ENCODE data around the gene SLC6A19.
"Not testable (repeated sequence)": the region's sequence is repeated elsewhere in the genome, so short reads cannot be mapped to it uniquely, and the experiment has no call there.

The SLC6A19 gene

GRCh38 chr5:1201327-1202025 lies at the start of gene SLC6A19:
SLC6A19 (plus strand) TSS chr5:1201595; CDS start chr5:1201651, 56 bp downstream.
- DNase-seq (ENCODE audit: low read depth in 2 of 2) = no peak

GRCh38 chr5:1152156-1152555 lies 49.2 kb upstream of the SLC6A19 start:
- DNase-seq (ENCODE audit: low read depth in 2 of 2) = no peak

GRCh38 chr5:1152771-1153282 lies 48.6 kb upstream of the SLC6A19 start:
- no peak for DNase-seq (ENCODE audit: low read depth in 2 of 2)

GRCh38 chr5:1153428-1153827 lies 48.0 kb upstream of the SLC6A19 start:
- DNase-seq (ENCODE audit: low read depth in 2 of 2) = no peak

GRCh38 chr5:1155191-1156032 lies 46.0 kb upstream of the SLC6A19 start:
- DNase-seq (ENCODE audit: low read depth in 2 of 2) = no peak

- no peak for DNase-seq (ENCODE audit: low read depth in 2 of 2)
Observed at GRCh38 chr5:1156033-1156753, 45.2 kb upstream of the SLC6A19 start.

- DNase-seq (ENCODE audit: low read depth in 2 of 2) = no peak
Observed at GRCh38 chr5:1156754-1157460, 44.5 kb upstream of the SLC6A19 start.

GRCh38 chr5:1157461-1157986 lies 43.9 kb upstream of the SLC6A19 start:
- not testable (repeated sequence) for DNase-seq (ENCODE audit: low read depth in 2 of 2)

GRCh38 chr5:1158647-1159340 lies 42.6 kb upstream of the SLC6A19 start:
- DNase-seq (ENCODE audit: low read depth in 2 of 2) = no peak

- DNase-seq (ENCODE audit: low read depth in 2 of 2) = no peak
Observed at GRCh38 chr5:1159341-1159675, 42.1 kb upstream of the SLC6A19 start.

GRCh38 chr5:1159774-1160406 lies 41.5 kb upstream of the SLC6A19 start:
- no peak for DNase-seq (ENCODE audit: low read depth in 2 of 2)

- no peak for DNase-seq (ENCODE audit: low read depth in 2 of 2)
Observed at GRCh38 chr5:1161108-1161832, 40.1 kb upstream of the SLC6A19 start.

GRCh38 chr5:1161833-1162229 lies 39.6 kb upstream of the SLC6A19 start:
- no peak for DNase-seq (ENCODE audit: low read depth in 2 of 2)

- DNase-seq (ENCODE audit: low read depth in 2 of 2) = no peak
Observed at GRCh38 chr5:1162276-1162675, 39.1 kb upstream of the SLC6A19 start.

- DNase-seq (ENCODE audit: low read depth in 2 of 2) = no peak
Observed at GRCh38 chr5:1162751-1163150, 38.6 kb upstream of the SLC6A19 start.

- no peak for DNase-seq (ENCODE audit: low read depth in 2 of 2)
Observed at GRCh38 chr5:1163366-1163765, 38.0 kb upstream of the SLC6A19 start.

GRCh38 chr5:1163879-1164278 lies 37.5 kb upstream of the SLC6A19 start:
- no peak for DNase-seq (ENCODE audit: low read depth in 2 of 2)

GRCh38 chr5:1164696-1165630 lies 36.4 kb upstream of the SLC6A19 start:
- DNase-seq (ENCODE audit: low read depth in 2 of 2) = no peak

- DNase-seq (ENCODE audit: low read depth in 2 of 2) = no peak
Observed at GRCh38 chr5:1165864-1166263, 35.5 kb upstream of the SLC6A19 start.
